ENCODE measurements around the gene DPM3. TPM values are rescaled to one million over a fixed set of nuclear protein-coding genes. Genes with fewer than 3 reads are reported as not detected.

DPM3 gene
- total and polyA plus RNA-seq, 9 of the 15 experiments (the other 6 are each of a cell fraction or from before 2014, with no cell fraction given): 3.7 to 120 (median 36.4) TPM

- TF ChIP-seq, protein P1, sequence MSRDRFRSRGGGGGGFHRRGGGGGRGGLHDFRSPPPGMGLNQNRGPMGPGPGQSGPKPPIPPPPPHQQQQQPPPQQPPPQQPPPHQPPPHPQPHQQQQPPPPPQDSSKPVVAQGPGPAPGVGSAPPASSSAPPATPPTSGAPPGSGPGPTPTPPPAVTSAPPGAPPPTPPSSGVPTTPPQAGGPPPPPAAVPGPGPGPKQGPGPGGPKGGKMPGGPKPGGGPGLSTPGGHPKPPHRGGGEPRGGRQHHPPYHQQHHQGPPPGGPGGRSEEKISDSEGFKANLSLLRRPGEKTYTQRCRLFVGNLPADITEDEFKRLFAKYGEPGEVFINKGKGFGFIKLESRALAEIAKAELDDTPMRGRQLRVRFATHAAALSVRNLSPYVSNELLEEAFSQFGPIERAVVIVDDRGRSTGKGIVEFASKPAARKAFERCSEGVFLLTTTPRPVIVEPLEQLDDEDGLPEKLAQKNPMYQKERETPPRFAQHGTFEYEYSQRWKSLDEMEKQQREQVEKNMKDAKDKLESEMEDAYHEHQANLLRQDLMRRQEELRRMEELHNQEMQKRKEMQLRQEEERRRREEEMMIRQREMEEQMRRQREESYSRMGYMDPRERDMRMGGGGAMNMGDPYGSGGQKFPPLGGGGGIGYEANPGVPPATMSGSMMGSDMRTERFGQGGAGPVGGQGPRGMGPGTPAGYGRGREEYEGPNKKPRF (IDR thresholded peaks at IDR 0.05; ENCODE audit: low read depth, low read length): no peak
- TF ChIP-seq FIP1L1 (IDR thresholded peaks at IDR 0.05; ENCODE audit: low read depth, low read length, poor library complexity, severe bottlenecking): peak; percentile 23
These were observed 4.8 kb downstream of the DPM3 start, which contains the start of gene SLC50A1 (continued) for GRCh38 chr1:155135415-155136028.

DNA sequence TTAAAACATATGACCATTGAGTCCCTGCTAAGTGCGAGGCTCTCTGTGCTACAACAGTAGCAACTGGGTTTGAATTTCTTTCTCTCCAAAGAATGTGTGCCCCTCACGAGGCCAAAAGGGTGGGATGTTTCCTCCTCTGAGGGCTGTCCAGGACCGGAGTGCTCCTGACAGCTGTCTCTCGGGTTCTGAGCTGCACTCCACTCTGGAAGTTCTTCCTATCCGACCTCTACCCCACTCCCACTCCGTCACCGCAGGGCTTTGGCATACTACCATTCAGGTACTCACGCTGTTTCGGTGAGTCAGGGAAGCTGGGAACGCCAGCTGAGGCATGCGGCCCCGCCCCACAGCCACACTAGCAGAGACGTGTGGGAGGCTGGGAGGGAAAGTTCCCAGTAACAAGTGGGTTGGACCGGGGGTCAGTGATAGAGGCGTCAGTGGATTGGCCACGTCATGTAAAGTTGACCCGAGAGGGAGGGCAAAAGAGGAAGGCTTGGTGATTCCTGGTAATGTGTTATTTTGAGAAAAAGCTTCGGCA lies 5.4 kb downstream of the DPM3 start:
- intact Hi-C loops (cut with micrococcal nuclease): no loop called here
- Histone ChIP-seq H3K79me2 (ENCODE audit: control insufficient read depth, insufficient read depth, low read length) (peaks cover 48% of the 10 kb centered on the region), H3K4me2 (ENCODE audit: insufficient read depth, low read length) (peak overlapping the region; percentile 84), H3K9ac (ENCODE audit: insufficient read depth in 1 of 2, low read depth in 2 of 2, low read length in 2 of 2) (peak overlapping the region; percentile 91 to 96), H3K9me1 (ENCODE audit: control insufficient read depth, insufficient read depth, low read length) (no peaks in the 10 kb centered on the region), H4K20me1 (replicated peaks; ENCODE audit: control insufficient read depth, insufficient read depth, low read length) (no peaks in the 10 kb centered on the region), H3K4me1 (replicated peaks in 1 of 2; ENCODE audit: control insufficient read depth in 2 of 2, insufficient read depth in 2 of 2, low read length in 2 of 2) (peaks cover 51 to 66% of the 10 kb centered on the region in 2 experiments), H3K27me3 (ENCODE audit: control insufficient read depth in 2 of 2, insufficient read depth in 2 of 2, low read length in 2 of 2) (no peaks in the 10 kb centered on the region), H2AFZ (ENCODE audit: low read depth, low read length) (peak overlapping the region; percentile 91), H3K27ac (ENCODE audit: extremely low read depth, low read depth, low read length) (peak overlapping the region; percentile 92), H3K9me3 (replicated peaks; ENCODE audit: control insufficient read depth, insufficient read depth, low read depth, low read length) (no peaks in the 10 kb centered on the region), H3K4me3 (peak overlapping the region; percentile 82), H3K36me3 (ENCODE audit: control insufficient read depth, insufficient read depth, low read length) (peaks cover 44% of the 10 kb centered on the region)
- DNase-seq (ENCODE audit: extremely low read depth in 1 of 4, low spot score in 3 of 4) (peak; percentile 82 to 96 (median 88)), FAIRE-seq (peak; percentile 97), ATAC-seq (peak; percentile 73)
- ChIA-PET CTCF (ENCODE audit: low intra/inter-chr PET ratio) (no interaction called here), POLR2A (interaction anchor here (0.5 to 2.2 kb wide), 5 partner anchors 10 to 1571 kb away, joined by 3 to 7 read pairs (median 3); partner anchors contain the start of gene CRABP2)
- BruUV-seq (replicated peaks): TSS peak; percentile 40
- in situ Hi-C loops (cut with MboI): no loop called here
- 1% methylated on average over 18 of the region's 18 CpGs for WGBS (ENCODE audit: insufficient coverage, low coverage, missing lambda C conversion rate)
- TF ChIP-seq MAFF (IDR thresholded peaks at IDR 0.05; ENCODE audit: low read length): peak; percentile 5; the same call in 1 of the 2 replicates
- no peak for TF ChIP-seq ZNF280A (IDR thresholded peaks at IDR 0.05; ENCODE audit: low read depth, partially characterized antibody)
- no peak for TF ChIP-seq MBD2 (IDR thresholded peaks at IDR 0.05; ENCODE audit: borderline replicate concordance, low read depth)
- TF ChIP-seq ELK3 (CRISPR knock-in tag; IDR thresholded peaks at IDR 0.05): no peak
- TF ChIP-seq ZNF445 (CRISPR knock-in tag; IDR thresholded peaks at IDR 0.05; ENCODE audit: low read depth): no peak
- TF ChIP-seq ZBTB34 (CRISPR knock-in tag; IDR thresholded peaks at IDR 0.05): no peak
- no peak for TF ChIP-seq RBM34 (IDR thresholded peaks at IDR 0.05; ENCODE audit: borderline replicate concordance, insufficient read depth, low read length)
- no peak for TF ChIP-seq FOXJ3 (CRISPR knock-in tag; IDR thresholded peaks at IDR 0.05)
- no peak for TF ChIP-seq ETV5 (CRISPR knock-in tag; IDR thresholded peaks at IDR 0.05; ENCODE audit: low read depth)
- TF ChIP-seq ZNF583 (CRISPR knock-in tag; IDR thresholded peaks at IDR 0.05): no peak
- TF ChIP-seq ZNF75A (CRISPR knock-in tag; IDR thresholded peaks at IDR 0.05): no peak
- no peak for TF ChIP-seq ZNF197 (CRISPR knock-in tag; IDR thresholded peaks at IDR 0.05; ENCODE audit: low read depth)

Data from K562 (cell line).